ENCODE data around the gene CREB1. TPM values are rescaled to one million over a fixed set of nuclear protein-coding genes. Genes with fewer than 3 reads are reported as not detected.

CREB1 gene
- total RNA-seq, 4 donors from 2014 or later = 31.1 to 51.5 (median 43.3) TPM

- Histone ChIP-seq H3K9me3 (no peaks in the 10 kb centered on the region), H3K27me3 (no peaks in the 10 kb centered on the region), H3K4me1 (peaks cover 10 to 28% (median 18%) of the 10 kb centered on the region in 4 donors), H3K27ac (replicated peaks in 1 of 4) (no peak overlapping the region), H3K36me3 (no peaks in the 10 kb centered on the region), H3K4me3 (no peak overlapping the region)
- no peak for DNase-seq (ENCODE audit: extremely low spot score)
- intact Hi-C loops (cut with DNase I) = no loop called here
- WGBS = 93% methylated on average over 1 of the region's 1 CpG
- no peak for TF ChIP-seq POLR2AphosphoS5 (IDR thresholded peaks at IDR 0.05)
- no peak for TF ChIP-seq CTCF (IDR thresholded peaks at IDR 0.05)
- TF ChIP-seq EP300 (IDR thresholded peaks at IDR 0.05) = no peak
- TF ChIP-seq POLR2A (IDR thresholded peaks at IDR 0.05; ENCODE audit: low read depth) = no peak
Observed at GRCh38 chr2:207510148-207510547, 19.6 kb upstream of the CREB1 start.

DNA sequence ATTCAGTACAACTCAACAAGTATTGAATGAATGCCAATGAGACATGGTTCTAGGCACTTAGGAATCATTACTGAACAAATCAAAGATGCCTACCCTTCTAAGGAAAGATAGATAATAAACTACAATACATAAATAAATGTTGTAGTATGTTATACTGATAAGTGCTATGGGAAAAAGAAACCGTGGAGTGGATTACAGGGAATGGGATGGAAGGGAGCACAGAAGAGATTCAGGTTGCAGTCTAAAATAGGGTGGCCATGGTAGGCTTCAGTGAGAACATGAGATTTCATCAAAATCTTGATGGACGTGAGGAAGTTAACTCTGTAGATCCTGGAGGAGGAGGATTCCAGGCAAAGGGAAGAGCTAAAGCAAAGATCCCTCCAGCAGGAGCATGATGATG lies 17.9 kb upstream of the CREB1 start:
- H3K36me3 ChIP-seq = no peaks in the 10 kb centered on the region
- H3K27me3 ChIP-seq = no peaks in the 10 kb centered on the region
- peaks cover 0 to 13% (median 4%) of the 10 kb centered on the region in 4 donors for H3K4me1 ChIP-seq
- H3K9me3 ChIP-seq = no peaks in the 10 kb centered on the region
- TF ChIP-seq POLR2AphosphoS5 (IDR thresholded peaks at IDR 0.05) (no peak), EP300 (IDR thresholded peaks at IDR 0.05) (no peak), POLR2A (IDR thresholded peaks at IDR 0.05; ENCODE audit: low read depth) (no peak), CTCF (IDR thresholded peaks at IDR 0.05) (no peak)
- intact Hi-C loops (cut with DNase I) = no loop called here
- no peak for DNase-seq (ENCODE audit: extremely low spot score)
- no peak overlapping the region for H3K4me3 ChIP-seq
- no peak overlapping the region for H3K27ac ChIP-seq (replicated peaks in 1 of 4)
- 80% methylated on average over 2 of the region's 2 CpGs for WGBS

- intact Hi-C loops (cut with DNase I) = no loop called here
- 85% methylated on average over 3 of the region's 3 CpGs for WGBS
Observed at GRCh38 chr2:207512356-207512755, 17.4 kb upstream of the CREB1 start.

GRCh38 chr2:207513551-207514257 lies 16.1 kb upstream of the CREB1 start:
- Histone ChIP-seq H3K9me3 (no peaks in the 10 kb centered on the region), H3K27ac (replicated peaks in 1 of 4) (peak overlapping the region in 2 of 4 donors; percentile 1 to 6), H3K27me3 (no peaks in the 10 kb centered on the region), H3K4me3 (no peak overlapping the region), H3K4me1 (peaks cover 0 to 13% (median 4%) of the 10 kb centered on the region in 4 donors), H3K36me3 (no peaks in the 10 kb centered on the region)
- 60% methylated on average over 7 of the region's 7 CpGs for WGBS
- intact Hi-C loops (cut with DNase I) = no loop called here
- peak; percentile 21 for DNase-seq (ENCODE audit: extremely low spot score)
- TF ChIP-seq POLR2AphosphoS5 (IDR thresholded peaks at IDR 0.05) (peak in 1 of 2 donors; percentile 30), CTCF (IDR thresholded peaks at IDR 0.05) (no peak), EP300 (IDR thresholded peaks at IDR 0.05) (no peak), POLR2A (IDR thresholded peaks at IDR 0.05; ENCODE audit: low read depth) (no peak)

More at GRCh38 chr2:207512356-207512755, 17.4 kb upstream of the CREB1 start:
- H3K36me3 ChIP-seq = no peaks in the 10 kb centered on the region
- H3K27me3 ChIP-seq = no peaks in the 10 kb centered on the region
- H3K9me3 ChIP-seq = no peaks in the 10 kb centered on the region
- peak; percentile 42 for DNase-seq (ENCODE audit: extremely low spot score)
- H3K4me1 ChIP-seq = peaks cover 0 to 13% (median 4%) of the 10 kb centered on the region in 4 donors
- no peak overlapping the region for H3K27ac ChIP-seq (replicated peaks in 1 of 4)
- H3K4me3 ChIP-seq = no peak overlapping the region
- TF ChIP-seq EP300 (IDR thresholded peaks at IDR 0.05) = no peak
- TF ChIP-seq CTCF (IDR thresholded peaks at IDR 0.05) = no peak
- TF ChIP-seq POLR2A (IDR thresholded peaks at IDR 0.05; ENCODE audit: low read depth) = no peak
- no peak for TF ChIP-seq POLR2AphosphoS5 (IDR thresholded peaks at IDR 0.05)
